Measurements from ENCODE around the gene GABBR2.
"Not testable (repeated sequence)": the region's sequence is repeated elsewhere in the genome, so short reads cannot be mapped to it uniquely, and the experiment has no call there.

GABBR2 gene

DNA sequence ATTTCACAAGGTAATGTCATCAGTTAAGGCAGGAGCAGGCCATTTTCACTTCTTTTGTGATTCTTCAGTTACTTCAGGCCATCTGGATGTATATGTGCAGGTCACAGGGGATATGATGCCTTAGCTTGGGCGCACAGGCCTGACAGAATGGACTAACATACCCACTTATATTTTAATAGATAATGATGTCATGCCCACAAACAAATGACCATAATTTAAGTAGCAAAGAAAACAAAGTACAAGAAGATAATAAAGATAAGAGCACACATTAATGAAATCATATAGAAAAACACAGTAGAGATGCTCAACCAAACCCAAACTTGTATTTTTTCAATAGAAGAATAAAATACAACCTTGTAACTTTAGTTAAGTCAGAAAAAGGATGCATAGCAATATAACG lies 433.6 kb downstream of the GABBR2 start:
- no peak overlapping the region for H3K4me3 ChIP-seq (replicated peaks in 1 of 2; ENCODE audit: low read depth in 2 of 2, low read length in 2 of 2)
- no peak for DNase-seq (ENCODE audit: low read depth in 2 of 2)
- TF ChIP-seq, protein P1, sequence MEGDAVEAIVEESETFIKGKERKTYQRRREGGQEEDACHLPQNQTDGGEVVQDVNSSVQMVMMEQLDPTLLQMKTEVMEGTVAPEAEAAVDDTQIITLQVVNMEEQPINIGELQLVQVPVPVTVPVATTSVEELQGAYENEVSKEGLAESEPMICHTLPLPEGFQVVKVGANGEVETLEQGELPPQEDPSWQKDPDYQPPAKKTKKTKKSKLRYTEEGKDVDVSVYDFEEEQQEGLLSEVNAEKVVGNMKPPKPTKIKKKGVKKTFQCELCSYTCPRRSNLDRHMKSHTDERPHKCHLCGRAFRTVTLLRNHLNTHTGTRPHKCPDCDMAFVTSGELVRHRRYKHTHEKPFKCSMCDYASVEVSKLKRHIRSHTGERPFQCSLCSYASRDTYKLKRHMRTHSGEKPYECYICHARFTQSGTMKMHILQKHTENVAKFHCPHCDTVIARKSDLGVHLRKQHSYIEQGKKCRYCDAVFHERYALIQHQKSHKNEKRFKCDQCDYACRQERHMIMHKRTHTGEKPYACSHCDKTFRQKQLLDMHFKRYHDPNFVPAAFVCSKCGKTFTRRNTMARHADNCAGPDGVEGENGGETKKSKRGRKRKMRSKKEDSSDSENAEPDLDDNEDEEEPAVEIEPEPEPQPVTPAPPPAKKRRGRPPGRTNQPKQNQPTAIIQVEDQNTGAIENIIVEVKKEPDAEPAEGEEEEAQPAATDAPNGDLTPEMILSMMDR (IDR thresholded peaks at IDR 0.05; ENCODE audit: low read depth, low read length), result no peak

DNA sequence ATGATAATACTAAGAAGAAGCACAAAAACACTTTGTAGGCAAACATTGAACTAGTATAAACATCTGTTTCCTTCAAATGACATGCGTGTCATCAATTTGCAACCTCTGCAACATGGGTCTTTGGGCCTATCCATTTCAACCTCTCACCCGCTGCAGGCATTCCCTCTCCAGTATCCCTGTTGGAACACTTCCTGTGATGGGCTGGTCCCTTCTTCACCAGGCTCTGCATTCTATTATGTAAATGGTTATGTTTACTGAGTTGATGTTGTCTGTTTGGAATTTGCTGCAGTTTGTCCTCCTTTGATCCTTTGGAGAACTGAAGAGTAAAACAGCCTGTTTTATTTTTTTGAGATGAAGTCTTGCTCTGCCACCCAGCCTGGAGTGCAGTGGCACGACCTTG lies 436.7 kb downstream of the GABBR2 start:
- no peak for DNase-seq (ENCODE audit: low read depth in 2 of 2)
- TF ChIP-seq, protein P1 (IDR thresholded peaks at IDR 0.05; ENCODE audit: low read depth, low read length), result no peak

DNA sequence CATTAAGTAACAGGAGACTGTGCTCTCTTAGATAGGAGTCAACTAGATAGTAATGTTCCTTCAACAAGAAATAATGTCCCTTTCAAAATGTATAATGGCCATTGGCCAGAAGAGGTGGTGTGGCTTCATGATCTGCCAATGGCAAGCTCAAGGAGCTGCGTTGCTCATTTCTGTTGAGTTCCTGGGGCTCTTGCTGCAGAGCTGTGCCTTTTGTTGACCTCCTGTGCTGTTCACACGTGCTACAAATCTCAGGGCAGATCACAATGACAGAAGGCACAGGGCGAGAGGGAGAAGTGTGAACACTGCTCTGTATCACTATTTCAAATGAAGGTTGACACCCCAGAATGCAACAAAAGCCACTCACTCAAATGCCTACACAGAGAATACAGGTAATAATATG lies 437.3 kb downstream of the GABBR2 start:
- TF ChIP-seq, protein P1 (IDR thresholded peaks at IDR 0.05; ENCODE audit: low read depth, low read length), result no peak
- no peak for DNase-seq (ENCODE audit: low read depth in 2 of 2)
- no peak overlapping the region for H3K4me3 ChIP-seq (replicated peaks in 1 of 2; ENCODE audit: low read depth in 2 of 2, low read length in 2 of 2)

More for the DNA sequence above, 436.7 kb downstream of the GABBR2 start:
- H3K4me3 ChIP-seq (replicated peaks in 1 of 2; ENCODE audit: low read depth in 2 of 2, low read length in 2 of 2), result no peak overlapping the region

DNA sequence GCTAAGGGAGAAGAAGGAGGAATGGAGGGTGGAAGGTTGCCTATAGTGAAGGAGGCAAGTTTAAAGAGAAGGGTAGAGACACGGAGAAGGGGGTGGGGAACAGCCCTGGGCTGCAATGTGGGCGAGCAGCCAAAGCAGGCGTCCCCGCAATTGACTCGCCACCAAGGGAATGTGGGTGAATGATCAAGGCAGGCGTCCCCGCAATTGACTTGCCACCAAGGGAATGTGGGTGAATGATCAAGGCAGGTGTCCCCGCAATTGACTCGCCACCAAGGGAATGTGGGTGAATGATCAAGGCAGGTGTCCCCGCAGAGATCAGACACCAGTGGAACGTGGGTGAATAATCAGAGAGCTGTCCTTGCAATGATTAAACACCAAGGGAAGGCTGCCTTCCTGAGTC lies 438.5 kb downstream of the GABBR2 start:
- not testable (repeated sequence) for H3K4me3 ChIP-seq (replicated peaks in 1 of 2; ENCODE audit: low read depth in 2 of 2, low read length in 2 of 2); DNase-seq (ENCODE audit: low read depth in 2 of 2)

DNA sequence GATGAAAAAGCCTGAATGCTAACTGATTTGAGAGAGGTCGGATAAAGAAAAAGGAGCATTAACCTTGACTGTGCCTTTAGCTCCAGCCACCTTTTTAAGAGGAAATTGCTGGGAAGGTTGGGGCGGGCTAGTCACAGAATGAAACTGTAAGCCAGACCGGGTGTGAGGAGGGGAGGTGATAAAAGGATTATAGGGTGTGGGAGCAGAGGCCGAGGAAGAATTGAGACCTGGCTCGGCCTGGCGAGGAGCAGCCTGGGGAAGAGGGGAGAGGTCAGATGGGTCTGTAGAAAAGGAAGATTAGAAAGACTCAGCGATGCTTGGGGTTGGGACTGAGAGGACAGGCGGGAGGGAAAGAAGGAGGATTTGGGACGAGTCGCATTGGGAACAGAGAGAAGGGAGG lies 439.1 kb downstream of the GABBR2 start:
- not testable (repeated sequence) for H3K4me3 ChIP-seq (replicated peaks in 1 of 2; ENCODE audit: low read depth in 2 of 2, low read length in 2 of 2); DNase-seq (ENCODE audit: low read depth in 2 of 2)

DNA sequence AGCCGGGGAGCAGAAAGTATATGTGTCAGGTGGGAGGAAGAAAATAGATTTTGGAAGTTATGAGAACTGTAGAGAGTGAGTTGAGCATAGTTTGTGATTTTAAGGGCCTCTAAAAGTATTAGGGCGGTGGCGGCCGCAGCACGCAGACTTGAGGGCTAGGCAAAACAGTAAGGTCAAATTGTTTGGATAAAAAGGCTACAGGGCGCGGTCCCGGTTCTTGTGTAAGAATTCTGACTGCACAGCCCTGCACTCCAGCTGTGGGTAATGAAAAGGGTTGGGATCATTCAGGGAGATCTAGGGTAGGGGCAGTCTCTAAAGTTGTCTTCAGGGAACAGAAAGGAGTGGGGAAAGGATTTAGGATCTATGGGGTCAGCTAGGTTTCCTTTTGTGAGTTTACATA lies 441.2 kb downstream of the GABBR2 start:
- H3K4me3 ChIP-seq (replicated peaks in 1 of 2; ENCODE audit: low read depth in 2 of 2, low read length in 2 of 2); DNase-seq (ENCODE audit: low read depth in 2 of 2): not testable (repeated sequence)

DNA sequence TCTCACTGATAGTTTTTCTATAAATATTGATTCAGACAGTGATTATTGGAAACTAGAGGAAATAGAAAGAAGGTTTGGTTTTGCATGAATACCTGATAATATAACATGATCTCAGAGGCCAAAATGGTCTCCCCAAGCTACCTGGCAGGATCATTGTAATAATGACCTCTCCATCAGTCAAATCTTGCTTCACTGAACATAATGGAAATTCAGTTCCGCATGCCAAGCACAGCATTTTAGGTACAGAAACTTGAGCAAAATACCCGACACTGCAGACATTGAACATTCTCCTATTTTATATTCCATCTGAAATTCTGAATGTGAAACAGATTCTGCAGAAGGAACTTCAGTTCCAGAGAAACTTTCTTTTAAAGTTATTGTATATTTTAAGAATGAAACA lies 444.2 kb downstream of the GABBR2 start:
- DNase-seq (ENCODE audit: low read depth in 2 of 2), result no peak
- TF ChIP-seq, protein P1 (IDR thresholded peaks at IDR 0.05; ENCODE audit: low read depth, low read length), result no peak
- H3K4me3 ChIP-seq (replicated peaks in 1 of 2; ENCODE audit: low read depth in 2 of 2, low read length in 2 of 2), result no peak overlapping the region

DNA sequence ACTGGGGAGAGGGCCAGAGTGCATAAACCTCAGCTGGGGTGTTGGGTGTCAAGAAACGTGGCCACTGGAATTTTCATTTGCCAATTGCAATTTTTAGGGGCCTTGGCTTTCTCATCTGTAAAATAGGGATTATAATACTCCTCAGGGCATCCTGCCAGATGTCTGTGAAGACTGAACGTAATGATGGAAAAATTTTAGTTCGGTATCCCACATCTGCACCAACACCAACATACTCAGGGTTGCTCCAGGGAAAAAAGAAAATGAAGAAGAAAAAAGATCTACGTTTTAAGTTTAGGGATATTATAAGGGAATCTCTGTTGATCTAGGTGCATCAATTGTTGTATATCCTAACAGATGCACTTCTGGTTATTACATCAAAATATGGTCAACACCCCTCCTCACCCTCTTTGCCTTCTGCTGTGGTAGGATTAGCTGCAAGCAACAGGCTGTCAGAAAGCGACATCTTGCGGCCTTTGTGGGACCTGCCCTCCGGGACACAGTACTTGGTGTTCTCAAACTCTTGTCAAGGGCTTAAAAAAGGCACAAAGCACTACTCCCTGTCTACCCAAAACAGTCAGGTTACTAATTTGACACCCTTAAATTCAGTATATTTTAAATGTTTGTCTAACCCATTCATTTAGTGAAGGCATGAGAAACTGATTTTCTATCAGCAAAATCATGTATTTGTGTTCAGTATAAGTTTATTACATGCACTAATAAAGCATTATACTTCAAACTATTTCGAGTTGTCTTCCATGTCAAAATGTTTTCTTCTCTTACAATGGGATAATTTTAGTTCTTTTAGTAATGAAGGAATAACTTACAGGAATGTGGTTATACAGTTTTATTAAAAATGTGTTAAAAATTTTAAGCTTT lies 445.0 kb downstream of the GABBR2 start:
- DNase-seq (ENCODE audit: low read depth in 2 of 2), result peak; percentile 89
- H3K4me3 ChIP-seq (replicated peaks in 1 of 2; ENCODE audit: low read depth in 2 of 2, low read length in 2 of 2), result no peak overlapping the region
- TF ChIP-seq, protein P1 (IDR thresholded peaks at IDR 0.05; ENCODE audit: low read depth, low read length), result peak; percentile 99
